Uterus (tissue), 4 donors: ENCODE data around the gene ATP6V1C2. TPM values are rescaled to one million over a fixed set of nuclear protein-coding genes. Genes with fewer than 3 reads are reported as not detected.

ENCODE experiments used
- DNase-seq, 2 donors: peaks; one replicate each; pipeline ENCODE4 v3.0.0-alpha.2; 2019 to 2020
- H3K27ac ChIP-seq, 2 donors: fragments of 200-600 bp; sonication (generic); 1 replicate in 1 of 2; 2 replicates in 1 of 2; pipeline ENCODE4 v1.5.1; 2016 to 2018
- H3K27me3 ChIP-seq, 2 donors: fragments of 200-600 bp; sonication (generic); one replicate each; pipeline ENCODE4 v1.5.1; 2018 to 2019; ENCODE audit warnings: control low read depth in 1 of 2
- H3K36me3 ChIP-seq, 2 donors: fragments of 200-600 bp; sonication (generic); one replicate each; pipeline ENCODE4 v1.5.1; 2019; ENCODE audit warnings: control low read depth in 1 of 2
- H3K4me1 ChIP-seq, 2 donors: fragments of 200-600 bp; sonication (generic); one replicate each; pipeline ENCODE4 v1.5.1; 2018 to 2019; ENCODE audit warnings: control low read depth in 1 of 2
- H3K4me3 ChIP-seq, 2 donors: fragments of 200-600 bp; sonication (generic); 1 replicate in 1 of 2; 2 replicates in 1 of 2; pipeline ENCODE4 v1.5.1; 2018 to 2019; ENCODE audit warnings: mild to moderate bottlenecking in 1 of 2
- H3K9me3 ChIP-seq, 2 donors: fragments of 200-600 bp; sonication (generic); one replicate each; pipeline ENCODE4 v1.5.1; 2019; ENCODE audit warnings: control low read depth in 1 of 2
- POLR2A ChIP-seq, 2 donors: fragments of 450-650 bp; IDR thresholded peaks; one replicate each; pipeline ENCODE4 v1.6.1; 2016; ENCODE audit warnings: antibody characterized with exemption in 2 of 2, mild to moderate bottlenecking in 1 of 2, moderate library complexity in 1 of 2
- intact Hi-C: fragments of 100-400 bp; cut with DNase I; formaldehyde crosslinking; loops from one replicate; pipeline ENCODE4 v1.15.1; 2023; ENCODE audit warnings: low total_unique reads
- total RNA-seq, 4 donors: library from RNA; depleted of rRNA in 3 of 4; stranded (reverse); fragments of >200 nt in 3 of 4; gene quantifications; one replicate each; pipeline versions ENCODE4 v1.1.0 to v1.2.4, GENCODE V29; 2014 to 2023
- TF ChIP-seq, protein P1 (sequence below), 4 experiments: fragments of 200-600 bp in 2 of 4; fragments of 450-650 bp in 2 of 4; sonication (generic) in 2 of 4; IDR thresholded peaks; one replicate each; pipeline ENCODE4 v1.5.1; 2016 to 2019; ENCODE audit warnings: antibody characterized with exemption in 4 of 4, mild to moderate bottlenecking in 2 of 4, moderate library complexity in 1 of 4
- donor health status: DM: yes; HTN: yes; CAD: no.

The ATP6V1C2 gene
- total RNA-seq, 4 donors from 2014 or later, result 0.26 to 3.6 (median 0.61) TPM; not detected in 1

GRCh38 chr2:10765461-10765860 lies 44.0 kb downstream of the ATP6V1C2 start:
- no peak for DNase-seq
- no peaks in the 10 kb centered on the region for H3K27me3 ChIP-seq
- no peaks in the 10 kb centered on the region for H3K4me1 ChIP-seq
- TF ChIP-seq POLR2A (IDR thresholded peaks at IDR 0.05), result no peak
- TF ChIP-seq, protein P1, sequence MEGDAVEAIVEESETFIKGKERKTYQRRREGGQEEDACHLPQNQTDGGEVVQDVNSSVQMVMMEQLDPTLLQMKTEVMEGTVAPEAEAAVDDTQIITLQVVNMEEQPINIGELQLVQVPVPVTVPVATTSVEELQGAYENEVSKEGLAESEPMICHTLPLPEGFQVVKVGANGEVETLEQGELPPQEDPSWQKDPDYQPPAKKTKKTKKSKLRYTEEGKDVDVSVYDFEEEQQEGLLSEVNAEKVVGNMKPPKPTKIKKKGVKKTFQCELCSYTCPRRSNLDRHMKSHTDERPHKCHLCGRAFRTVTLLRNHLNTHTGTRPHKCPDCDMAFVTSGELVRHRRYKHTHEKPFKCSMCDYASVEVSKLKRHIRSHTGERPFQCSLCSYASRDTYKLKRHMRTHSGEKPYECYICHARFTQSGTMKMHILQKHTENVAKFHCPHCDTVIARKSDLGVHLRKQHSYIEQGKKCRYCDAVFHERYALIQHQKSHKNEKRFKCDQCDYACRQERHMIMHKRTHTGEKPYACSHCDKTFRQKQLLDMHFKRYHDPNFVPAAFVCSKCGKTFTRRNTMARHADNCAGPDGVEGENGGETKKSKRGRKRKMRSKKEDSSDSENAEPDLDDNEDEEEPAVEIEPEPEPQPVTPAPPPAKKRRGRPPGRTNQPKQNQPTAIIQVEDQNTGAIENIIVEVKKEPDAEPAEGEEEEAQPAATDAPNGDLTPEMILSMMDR (IDR thresholded peaks at IDR 0.05), result no peak
- intact Hi-C loops, result no loop called here
- no peaks in the 10 kb centered on the region for H3K9me3 ChIP-seq
- no peak overlapping the region for H3K27ac ChIP-seq
- H3K36me3 ChIP-seq, result no peaks in the 10 kb centered on the region
- H3K4me3 ChIP-seq, result no peak overlapping the region

- no peak overlapping the region for H3K27ac ChIP-seq
- no peak overlapping the region for H3K4me3 ChIP-seq
- H3K4me1 ChIP-seq, result no peaks in the 10 kb centered on the region
- no peaks in the 10 kb centered on the region for H3K27me3 ChIP-seq
- TF ChIP-seq POLR2A (IDR thresholded peaks at IDR 0.05), result no peak
- TF ChIP-seq, protein P1 (IDR thresholded peaks at IDR 0.05), result no peak
- DNase-seq, result no peak
- intact Hi-C loops, result no loop called here
- no peaks in the 10 kb centered on the region for H3K9me3 ChIP-seq
- H3K36me3 ChIP-seq, result no peaks in the 10 kb centered on the region
Observed at GRCh38 chr2:10765914-10766313, 44.5 kb downstream of the ATP6V1C2 start.

- no peaks in the 10 kb centered on the region for H3K9me3 ChIP-seq
- H3K4me3 ChIP-seq, result no peak overlapping the region
- TF ChIP-seq, protein P1 (IDR thresholded peaks at IDR 0.05), result no peak
- TF ChIP-seq POLR2A (IDR thresholded peaks at IDR 0.05), result no peak
- no peak overlapping the region for H3K27ac ChIP-seq
- no peaks in the 10 kb centered on the region for H3K4me1 ChIP-seq
- H3K27me3 ChIP-seq, result no peaks in the 10 kb centered on the region
- intact Hi-C loops, result no loop called here
- no peaks in the 10 kb centered on the region for H3K36me3 ChIP-seq
- DNase-seq, result no peak
Observed at GRCh38 chr2:10768063-10768507, 46.7 kb downstream of the ATP6V1C2 start.

GRCh38 chr2:10770956-10771750 lies 49.7 kb downstream of the ATP6V1C2 start:
- Histone ChIP-seq H3K4me1 (no peaks in the 10 kb centered on the region), H3K4me3 (no peak overlapping the region), H3K9me3 (no peaks in the 10 kb centered on the region), H3K27ac (no peak overlapping the region), H3K27me3 (no peaks in the 10 kb centered on the region), H3K36me3 (no peaks in the 10 kb centered on the region)
- no peak for TF ChIP-seq POLR2A (IDR thresholded peaks at IDR 0.05)
- TF ChIP-seq, protein P1 (IDR thresholded peaks at IDR 0.05), result no peak
- no peak for DNase-seq
- intact Hi-C loops, result no loop called here

- intact Hi-C loops, result no loop called here
- TF ChIP-seq, protein P1 (IDR thresholded peaks at IDR 0.05), result no peak
- no peak for TF ChIP-seq POLR2A (IDR thresholded peaks at IDR 0.05)
- no peak for DNase-seq
- H3K9me3 ChIP-seq, result no peaks in the 10 kb centered on the region
- H3K4me1 ChIP-seq, result no peaks in the 10 kb centered on the region
- no peaks in the 10 kb centered on the region for H3K36me3 ChIP-seq
- H3K27me3 ChIP-seq, result no peaks in the 10 kb centered on the region
- no peak overlapping the region for H3K4me3 ChIP-seq
- H3K27ac ChIP-seq, result no peak overlapping the region
Observed at GRCh38 chr2:10771786-10772185, 50.4 kb downstream of the ATP6V1C2 start.
